Measurements from ENCODE around the gene SGCD. TPM values are rescaled to one million over a fixed set of nuclear protein-coding genes. Genes with fewer than 3 reads are reported as not detected.

SGCD gene
- total RNA-seq, 6 experiments from 2014 or later: 5.2 to 6.7 (median 6.4) TPM

DNA sequence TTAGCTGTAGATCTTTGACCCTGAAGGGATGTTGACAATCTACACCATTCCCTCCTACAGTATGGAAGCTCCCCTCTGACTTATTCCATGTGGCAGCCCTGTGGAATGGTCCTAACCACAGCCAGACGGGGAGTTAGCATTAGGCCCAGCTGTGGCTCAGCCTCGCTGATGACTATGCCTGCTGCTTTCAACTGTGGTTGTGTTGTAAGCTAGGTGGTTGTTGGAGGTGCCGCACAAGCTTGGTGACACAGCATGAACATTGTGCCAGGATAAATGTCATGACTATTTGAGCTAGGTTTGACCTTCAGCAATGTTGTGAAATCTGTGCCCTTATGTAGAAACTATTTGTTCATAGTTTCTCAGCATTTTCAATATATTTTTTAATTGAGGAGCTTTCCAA is 40.6 kb downstream of the SGCD start:
- no peaks in the 10 kb centered on the region; the same call in 1 of the 2 replicates for H3K27me3 Mint-ChIP-seq (ENCODE audit: insufficient read depth)
- H3K9me3 Mint-ChIP-seq: no peaks in the 10 kb centered on the region
- H3K4me3 Mint-ChIP-seq: no peak overlapping the region
- no peaks in the 10 kb centered on the region for H3K36me3 Mint-ChIP-seq (ENCODE audit: low read depth)
- peaks cover 16% of the 10 kb centered on the region for H3K4me1 Mint-ChIP-seq (ENCODE audit: low read depth)
- DNase-seq: peak; percentile 69
- TF ChIP-seq, protein P1, sequence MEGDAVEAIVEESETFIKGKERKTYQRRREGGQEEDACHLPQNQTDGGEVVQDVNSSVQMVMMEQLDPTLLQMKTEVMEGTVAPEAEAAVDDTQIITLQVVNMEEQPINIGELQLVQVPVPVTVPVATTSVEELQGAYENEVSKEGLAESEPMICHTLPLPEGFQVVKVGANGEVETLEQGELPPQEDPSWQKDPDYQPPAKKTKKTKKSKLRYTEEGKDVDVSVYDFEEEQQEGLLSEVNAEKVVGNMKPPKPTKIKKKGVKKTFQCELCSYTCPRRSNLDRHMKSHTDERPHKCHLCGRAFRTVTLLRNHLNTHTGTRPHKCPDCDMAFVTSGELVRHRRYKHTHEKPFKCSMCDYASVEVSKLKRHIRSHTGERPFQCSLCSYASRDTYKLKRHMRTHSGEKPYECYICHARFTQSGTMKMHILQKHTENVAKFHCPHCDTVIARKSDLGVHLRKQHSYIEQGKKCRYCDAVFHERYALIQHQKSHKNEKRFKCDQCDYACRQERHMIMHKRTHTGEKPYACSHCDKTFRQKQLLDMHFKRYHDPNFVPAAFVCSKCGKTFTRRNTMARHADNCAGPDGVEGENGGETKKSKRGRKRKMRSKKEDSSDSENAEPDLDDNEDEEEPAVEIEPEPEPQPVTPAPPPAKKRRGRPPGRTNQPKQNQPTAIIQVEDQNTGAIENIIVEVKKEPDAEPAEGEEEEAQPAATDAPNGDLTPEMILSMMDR (IDR thresholded peaks at IDR 0.05): no peak
- H3K27ac Mint-ChIP-seq: peak overlapping the region; percentile 36; the same call in 1 of the 2 replicates

DNA sequence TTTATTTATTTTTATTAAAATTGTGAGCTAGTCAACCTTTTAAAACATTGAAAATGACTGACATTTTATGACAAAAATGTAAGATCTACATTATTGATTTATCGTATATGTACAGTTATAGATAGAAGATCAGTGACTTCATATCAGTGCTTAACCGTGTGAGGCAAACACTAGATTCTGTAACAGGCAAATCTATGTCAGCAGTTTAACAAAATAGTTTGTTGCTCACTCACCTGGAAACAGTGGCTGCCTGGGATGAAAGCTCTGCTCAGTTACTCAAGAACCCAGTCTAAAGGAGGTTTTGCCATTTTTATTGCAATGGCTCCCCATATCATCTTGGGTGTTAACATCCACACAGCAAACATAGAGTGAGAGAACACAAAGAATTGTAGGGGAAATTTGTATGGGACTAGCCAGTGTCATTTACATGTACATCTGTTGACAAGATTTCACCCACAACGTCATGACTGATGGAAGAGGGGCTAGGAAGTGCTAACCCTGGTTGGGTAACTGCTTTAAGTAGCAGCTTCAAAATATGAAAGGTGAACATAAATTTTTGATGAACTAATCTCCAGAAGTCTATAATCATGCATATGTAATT is 49.0 kb downstream of the SGCD start:
- TF ChIP-seq, protein P1 (IDR thresholded peaks at IDR 0.05): no peak
- DNase-seq: no peak
- Mint-ChIP-seq H3K9me3 (peaks cover 8% of the 10 kb centered on the region), H3K27ac (no peak overlapping the region), H3K36me3 (ENCODE audit: low read depth) (no peaks in the 10 kb centered on the region), H3K27me3 (ENCODE audit: insufficient read depth) (no peaks in the 10 kb centered on the region; the same call in 1 of the 2 replicates), H3K4me3 (no peak overlapping the region), H3K4me1 (ENCODE audit: low read depth) (peaks cover 17% of the 10 kb centered on the region)

DNA sequence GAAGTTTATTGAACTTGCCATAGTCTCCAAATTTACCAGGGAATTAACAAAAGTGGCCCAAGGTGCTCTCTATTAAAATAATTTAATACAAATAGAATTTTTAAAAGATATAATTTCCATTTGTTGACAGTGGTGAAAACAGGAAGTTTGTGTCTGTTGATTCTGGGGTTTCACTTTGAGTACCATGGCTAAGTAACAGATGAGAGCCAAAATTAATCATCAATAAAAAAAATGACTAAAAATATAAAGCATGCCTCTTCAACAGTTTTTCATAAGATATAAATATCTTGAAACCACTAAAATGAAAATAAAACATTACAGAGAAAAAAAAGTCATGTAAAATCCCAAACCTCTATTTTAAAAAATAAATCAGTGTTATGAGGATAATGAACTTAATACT is 49.8 kb downstream of the SGCD start:
- Mint-ChIP-seq H3K9me3 (peaks cover 8% of the 10 kb centered on the region), H3K27me3 (ENCODE audit: insufficient read depth) (no peaks in the 10 kb centered on the region; the same call in 1 of the 2 replicates), H3K36me3 (ENCODE audit: low read depth) (no peaks in the 10 kb centered on the region), H3K27ac (no peak overlapping the region), H3K4me3 (no peak overlapping the region), H3K4me1 (ENCODE audit: low read depth) (peaks cover 21% of the 10 kb centered on the region)
- TF ChIP-seq, protein P1 (IDR thresholded peaks at IDR 0.05): no peak
- DNase-seq: no peak

DNA sequence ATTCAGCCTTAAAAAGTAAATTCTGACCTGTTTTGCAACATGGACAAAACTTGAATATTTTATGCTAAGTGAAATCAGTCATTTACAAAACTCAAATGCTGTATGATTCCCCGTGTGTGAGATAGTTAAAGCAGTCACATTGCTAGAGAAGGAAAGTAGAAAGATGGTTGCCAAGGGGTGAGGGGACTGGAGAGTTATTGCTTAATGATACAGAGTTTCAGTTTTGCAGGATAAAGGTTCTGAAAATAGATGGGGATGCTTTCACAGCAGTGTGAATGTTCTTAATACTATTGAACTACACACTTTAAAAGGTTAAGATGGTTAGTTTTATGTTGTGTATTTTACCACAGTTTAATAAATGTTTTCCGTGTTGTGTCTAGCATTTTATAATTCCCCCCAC is 51.2 kb downstream of the SGCD start:
- Mint-ChIP-seq H3K27ac (no peak overlapping the region), H3K9me3 (peaks cover 8% of the 10 kb centered on the region), H3K36me3 (ENCODE audit: low read depth) (no peaks in the 10 kb centered on the region), H3K4me1 (ENCODE audit: low read depth) (peaks cover 23% of the 10 kb centered on the region), H3K4me3 (no peak overlapping the region), H3K27me3 (ENCODE audit: insufficient read depth) (no peaks in the 10 kb centered on the region; the same call in 1 of the 2 replicates)
- TF ChIP-seq, protein P1 (IDR thresholded peaks at IDR 0.05): no peak
- DNase-seq: no peak

DNA sequence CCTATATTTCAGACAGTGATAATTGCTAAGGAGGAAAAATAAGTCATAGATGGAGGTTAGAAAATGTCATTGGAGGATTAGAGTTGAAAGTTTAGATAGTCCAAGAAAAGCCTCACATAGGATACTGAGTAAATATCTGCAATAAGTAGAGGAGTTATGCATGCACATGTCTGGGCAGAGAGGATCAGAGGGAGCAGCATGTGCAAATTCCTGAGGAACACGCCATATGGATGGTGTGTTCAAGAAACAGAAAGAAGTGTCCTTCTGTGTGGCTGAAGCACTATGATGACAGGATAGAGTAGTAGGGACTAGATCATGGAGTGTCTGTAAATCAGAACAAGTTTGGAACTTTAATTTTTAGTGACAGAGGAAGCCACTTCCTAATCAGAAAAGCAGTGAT is 52.2 kb downstream of the SGCD start:
- Mint-ChIP-seq H3K4me1 (ENCODE audit: low read depth) (peaks cover 31% of the 10 kb centered on the region), H3K27ac (peak overlapping the region; percentile 33)
- TF ChIP-seq, protein P1 (IDR thresholded peaks at IDR 0.05): no peak

More for the DNA sequence above, 52.2 kb downstream of the SGCD start:
- Mint-ChIP-seq H3K36me3 (ENCODE audit: low read depth) (no peaks in the 10 kb centered on the region), H3K9me3 (peaks cover 8% of the 10 kb centered on the region), H3K27me3 (ENCODE audit: insufficient read depth) (no peaks in the 10 kb centered on the region; the same call in 1 of the 2 replicates), H3K4me3 (no peak overlapping the region)
- no peak for DNase-seq
